Small intestine (tissue), 7 donors: ENCODE measurements around the gene DDX19B. TPM values are rescaled to one million over a fixed set of nuclear protein-coding genes. Genes with fewer than 3 reads are reported as not detected.

Source experiments
- DNase-seq, 2 donors: peaks; one replicate each; pipeline versions ENCODE4 v3.0.0 to v3.0.0-alpha.2; 2013
- FAIRE-seq: peaks from 2 replicates; lab custom pipeline; 2012; peaks lifted over from hg19 to GRCh38; lab: Jason Lieb, UNC
- H3K27ac ChIP-seq, 3 donors: one replicate each; pipeline ENCODE4 v1.5.1; 2013; ENCODE audit warnings: low read length in 2 of 3, mild to moderate bottlenecking in 2 of 3, control low read depth in 1 of 3, inconsistent platforms in 1 of 3, low read depth in 1 of 3, moderate library complexity in 1 of 3
- H3K27me3 ChIP-seq, 3 donors: one replicate each; pipeline ENCODE4 v1.6.1; 2013; ENCODE audit warnings: low read length in 3 of 3, inconsistent platforms in 1 of 3; ENCODE audit not compliant: control insufficient read depth in 3 of 3, insufficient read depth in 3 of 3
- H3K36me3 ChIP-seq, 3 donors: one replicate each; pipeline ENCODE4 v1.6.1; 2013; ENCODE audit warnings: low read length in 3 of 3, inconsistent platforms in 1 of 3, low read depth in 1 of 3, mild to moderate bottlenecking in 1 of 3, moderate library complexity in 1 of 3; ENCODE audit not compliant: control insufficient read depth in 3 of 3, insufficient read depth in 2 of 3
- H3K4me1 ChIP-seq, 3 donors: one replicate each; pipeline ENCODE4 v1.6.1; 2013; ENCODE audit warnings: low read length in 2 of 3, inconsistent platforms in 1 of 3, low read depth in 1 of 3, mild to moderate bottlenecking in 1 of 3, moderate library complexity in 1 of 3; ENCODE audit not compliant: control insufficient read depth in 3 of 3, insufficient read depth in 2 of 3
- H3K4me3 ChIP-seq, 3 donors: one replicate each; pipeline ENCODE4 v1.5.1; 2013; ENCODE audit warnings: low read length in 3 of 3, control low read depth in 1 of 3, inconsistent platforms in 1 of 3, low read depth in 1 of 3, mild to moderate bottlenecking in 1 of 3, moderate library complexity in 1 of 3
- H3K9me3 ChIP-seq, 2 donors: one replicate each; pipeline ENCODE4 v1.6.1; 2013; ENCODE audit warnings: low read depth in 1 of 2, low read length in 1 of 2; ENCODE audit not compliant: control insufficient read depth in 2 of 2, insufficient read depth in 1 of 2
- WGBS, 3 donors: extraction: QIAGEN DNeasy Blood & Tissue Kit; methylation state at CpG; one replicate each; pipeline ENCODE4 v1.1.7; 2013; 5-methylcytosine and 5-hydroxymethylcytosine counted together
- polyA plus RNA-seq, 4 donors: library from polyadenylated mRNA; stranded (reverse) in 3 of 4; unstranded in 1 of 4; fragments of 200-250 nt in 3 of 4; fragments of 120-200 nt in 1 of 4; gene quantifications; one replicate each; pipeline versions ENCODE4 v1.2.1 to v1.2.3, GENCODE V29; 2013
- donor health status: healthy with polysubstance abuse.
- donor health status: control.
- donor health status: control.
- donor health status: Bipolar disorder and iron deficiency.
- donor health status: healthy.

Gene DDX19B
- polyA plus RNA-seq, 4 donors: 21.3 to 28.9 (median 27.7) TPM

GRCh38 chr16:70383421-70383960 is 84.5 kb downstream of the DDX19B start:
- Histone ChIP-seq H3K36me3 (peaks cover 0 to 71% (median 2%) of the 10 kb centered on the region in 3 donors), H3K9me3 (no peaks in the 10 kb centered on the region), H3K27me3 (no peaks in the 10 kb centered on the region), H3K4me3 (no peak overlapping the region), H3K27ac (no peak overlapping the region), H3K4me1 (peaks cover 0 to 10% (median 3%) of the 10 kb centered on the region in 3 donors)
- FAIRE-seq (no peak), DNase-seq (no peak)
- WGBS, 3 donors: 86 to 91% (median 89%) methylated on average over 6 of the region's 6 CpGs

Other genes with a start within 250 kb of the DDX19B start
- gene PDPR, start 184.9 kb upstream of the DDX19B start, polyA plus RNA-seq: 10 to 100 TPM in 1 of 4 donors, 1 to 10 TPM in 3; 4.3 to 26.6 (median 6.8) TPM
- gene CLEC18C, start 125.4 kb upstream of the DDX19B start, polyA plus RNA-seq: 1 to 10 TPM in 1 of 4 donors, under 1 TPM in 2, not detected in 1; 0.18 to 3.1 (median 0.43) TPM
- gene EXOSC6, start 47.2 kb upstream of the DDX19B start, polyA plus RNA-seq: 10 to 100 TPM in 3 of 4 donors, 1 to 10 TPM in 1; 6.3 to 12.9 (median 11.3) TPM
- 10 to 100 TPM; 21.7 to 56.8 (median 45.4) TPM for gene AARS1, start 9.7 kb upstream of the DDX19B start, polyA plus RNA-seq
- 10 to 100 TPM; 11.0 to 27.8 (median 18.4) TPM for gene DDX19A, start 47.7 kb downstream of the DDX19B start, polyA plus RNA-seq
- 10 to 100 TPM in 1 of 4 donors, 1 to 10 TPM in 3; 5.6 to 16.3 (median 8.4) TPM for gene ST3GAL2, start 139.9 kb downstream of the DDX19B start, polyA plus RNA-seq
- 10 to 100 TPM; 19.6 to 43.5 (median 24.4) TPM for gene FCSK, start 155.4 kb downstream of the DDX19B start, polyA plus RNA-seq
- gene COG4, start 224.4 kb downstream of the DDX19B start, polyA plus RNA-seq: 10 to 100 TPM; 48.1 to 93.5 (median 54.3) TPM
- 100 to 1,000 TPM in 1 of 4 donors, 10 to 100 TPM in 3; 33.3 to 203 (median 69.3) TPM for gene SF3B3, start 224.6 kb downstream of the DDX19B start, polyA plus RNA-seq